ENCODE results near the gene ZSWIM6. TPM values are rescaled to one million over a fixed set of nuclear protein-coding genes. Genes with fewer than 3 reads are reported as not detected.

The ZSWIM6 gene
- total and polyA plus RNA-seq, 2 experiments from 2014 or later, result 3.9 to 6.0 TPM

GRCh38 chr5:61523997-61524396 is 191.9 kb downstream of the ZSWIM6 start:
- no peak overlapping the region for H3K4me3 Mint-ChIP-seq
- H3K9me3 Mint-ChIP-seq, result no peaks in the 10 kb centered on the region
- Histone ChIP-seq H3K4me3 (no peak overlapping the region), H3K4me2 (no peak overlapping the region), H3K36me3 (ENCODE audit: insufficient read depth) (no peaks in the 10 kb centered on the region), H3K4me1 (ENCODE audit: insufficient read depth) (no peaks in the 10 kb centered on the region; the same call in 1 of the 2 replicates), H3F3A (replicated peaks; ENCODE audit: low read depth) (no peaks in the 10 kb centered on the region), H3K27ac (ENCODE audit: low read depth) (no peak overlapping the region), H3K9me2 (ENCODE audit: insufficient read depth) (no peaks in the 10 kb centered on the region), H2AFZ (no peak overlapping the region), H3K27me3 (ENCODE audit: insufficient read depth) (no peaks in the 10 kb centered on the region), H3K79me2 (replicated peaks; ENCODE audit: insufficient read depth) (no peaks in the 10 kb centered on the region), H4K20me1 (replicated peaks; ENCODE audit: insufficient read depth) (no peaks in the 10 kb centered on the region; the same call in 1 of the 2 replicates)
- no peaks in the 10 kb centered on the region; the same call in 2 of the 3 replicates for H3K36me3 Mint-ChIP-seq (ENCODE audit: low read depth)
- DNase-seq (ENCODE audit: low spot score) (no peak), ATAC-seq (no peak)
- peaks cover 9% of the 10 kb centered on the region for H3K4me1 Mint-ChIP-seq
- H3K27me3 Mint-ChIP-seq (ENCODE audit: insufficient read depth, low read depth, poor library complexity), result no peaks in the 10 kb centered on the region
- H3K27ac Mint-ChIP-seq, result no peak overlapping the region
- TF ChIP-seq REST (IDR thresholded peaks at IDR 0.05; ENCODE audit: unreplicated experiment) (no peak), JUNB (IDR thresholded peaks at IDR 0.05; ENCODE audit: unreplicated experiment) (no peak), ZNF114 (CRISPR knock-in tag; IDR thresholded peaks at IDR 0.05) (no peak), STAT1 (IDR thresholded peaks at IDR 0.05; ENCODE audit: unreplicated experiment) (no peak), ZNF331 (CRISPR knock-in tag; IDR thresholded peaks at IDR 0.05; ENCODE audit: low read depth) (no peak), CREB1 (CRISPR knock-in tag; IDR thresholded peaks at IDR 0.05; ENCODE audit: low read depth) (no peak), POLR2AphosphoS5 (IDR thresholded peaks at IDR 0.05; ENCODE audit: low read depth) (no peak), EZH2phosphoT487 (IDR thresholded peaks at IDR 0.05; ENCODE audit: unreplicated experiment) (no peak), NANOG (IDR thresholded peaks at IDR 0.05; ENCODE audit: borderline replicate concordance) (no peak), EZH2 (IDR thresholded peaks at IDR 0.05; ENCODE audit: low read depth, unreplicated experiment) (no peak)
- TF ChIP-seq, protein P1, sequence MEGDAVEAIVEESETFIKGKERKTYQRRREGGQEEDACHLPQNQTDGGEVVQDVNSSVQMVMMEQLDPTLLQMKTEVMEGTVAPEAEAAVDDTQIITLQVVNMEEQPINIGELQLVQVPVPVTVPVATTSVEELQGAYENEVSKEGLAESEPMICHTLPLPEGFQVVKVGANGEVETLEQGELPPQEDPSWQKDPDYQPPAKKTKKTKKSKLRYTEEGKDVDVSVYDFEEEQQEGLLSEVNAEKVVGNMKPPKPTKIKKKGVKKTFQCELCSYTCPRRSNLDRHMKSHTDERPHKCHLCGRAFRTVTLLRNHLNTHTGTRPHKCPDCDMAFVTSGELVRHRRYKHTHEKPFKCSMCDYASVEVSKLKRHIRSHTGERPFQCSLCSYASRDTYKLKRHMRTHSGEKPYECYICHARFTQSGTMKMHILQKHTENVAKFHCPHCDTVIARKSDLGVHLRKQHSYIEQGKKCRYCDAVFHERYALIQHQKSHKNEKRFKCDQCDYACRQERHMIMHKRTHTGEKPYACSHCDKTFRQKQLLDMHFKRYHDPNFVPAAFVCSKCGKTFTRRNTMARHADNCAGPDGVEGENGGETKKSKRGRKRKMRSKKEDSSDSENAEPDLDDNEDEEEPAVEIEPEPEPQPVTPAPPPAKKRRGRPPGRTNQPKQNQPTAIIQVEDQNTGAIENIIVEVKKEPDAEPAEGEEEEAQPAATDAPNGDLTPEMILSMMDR (conservative IDR thresholded peaks at IDR 0.05; ENCODE audit: low read depth in 2 of 2), result no peak
- TF ChIP-seq, protein P2, sequence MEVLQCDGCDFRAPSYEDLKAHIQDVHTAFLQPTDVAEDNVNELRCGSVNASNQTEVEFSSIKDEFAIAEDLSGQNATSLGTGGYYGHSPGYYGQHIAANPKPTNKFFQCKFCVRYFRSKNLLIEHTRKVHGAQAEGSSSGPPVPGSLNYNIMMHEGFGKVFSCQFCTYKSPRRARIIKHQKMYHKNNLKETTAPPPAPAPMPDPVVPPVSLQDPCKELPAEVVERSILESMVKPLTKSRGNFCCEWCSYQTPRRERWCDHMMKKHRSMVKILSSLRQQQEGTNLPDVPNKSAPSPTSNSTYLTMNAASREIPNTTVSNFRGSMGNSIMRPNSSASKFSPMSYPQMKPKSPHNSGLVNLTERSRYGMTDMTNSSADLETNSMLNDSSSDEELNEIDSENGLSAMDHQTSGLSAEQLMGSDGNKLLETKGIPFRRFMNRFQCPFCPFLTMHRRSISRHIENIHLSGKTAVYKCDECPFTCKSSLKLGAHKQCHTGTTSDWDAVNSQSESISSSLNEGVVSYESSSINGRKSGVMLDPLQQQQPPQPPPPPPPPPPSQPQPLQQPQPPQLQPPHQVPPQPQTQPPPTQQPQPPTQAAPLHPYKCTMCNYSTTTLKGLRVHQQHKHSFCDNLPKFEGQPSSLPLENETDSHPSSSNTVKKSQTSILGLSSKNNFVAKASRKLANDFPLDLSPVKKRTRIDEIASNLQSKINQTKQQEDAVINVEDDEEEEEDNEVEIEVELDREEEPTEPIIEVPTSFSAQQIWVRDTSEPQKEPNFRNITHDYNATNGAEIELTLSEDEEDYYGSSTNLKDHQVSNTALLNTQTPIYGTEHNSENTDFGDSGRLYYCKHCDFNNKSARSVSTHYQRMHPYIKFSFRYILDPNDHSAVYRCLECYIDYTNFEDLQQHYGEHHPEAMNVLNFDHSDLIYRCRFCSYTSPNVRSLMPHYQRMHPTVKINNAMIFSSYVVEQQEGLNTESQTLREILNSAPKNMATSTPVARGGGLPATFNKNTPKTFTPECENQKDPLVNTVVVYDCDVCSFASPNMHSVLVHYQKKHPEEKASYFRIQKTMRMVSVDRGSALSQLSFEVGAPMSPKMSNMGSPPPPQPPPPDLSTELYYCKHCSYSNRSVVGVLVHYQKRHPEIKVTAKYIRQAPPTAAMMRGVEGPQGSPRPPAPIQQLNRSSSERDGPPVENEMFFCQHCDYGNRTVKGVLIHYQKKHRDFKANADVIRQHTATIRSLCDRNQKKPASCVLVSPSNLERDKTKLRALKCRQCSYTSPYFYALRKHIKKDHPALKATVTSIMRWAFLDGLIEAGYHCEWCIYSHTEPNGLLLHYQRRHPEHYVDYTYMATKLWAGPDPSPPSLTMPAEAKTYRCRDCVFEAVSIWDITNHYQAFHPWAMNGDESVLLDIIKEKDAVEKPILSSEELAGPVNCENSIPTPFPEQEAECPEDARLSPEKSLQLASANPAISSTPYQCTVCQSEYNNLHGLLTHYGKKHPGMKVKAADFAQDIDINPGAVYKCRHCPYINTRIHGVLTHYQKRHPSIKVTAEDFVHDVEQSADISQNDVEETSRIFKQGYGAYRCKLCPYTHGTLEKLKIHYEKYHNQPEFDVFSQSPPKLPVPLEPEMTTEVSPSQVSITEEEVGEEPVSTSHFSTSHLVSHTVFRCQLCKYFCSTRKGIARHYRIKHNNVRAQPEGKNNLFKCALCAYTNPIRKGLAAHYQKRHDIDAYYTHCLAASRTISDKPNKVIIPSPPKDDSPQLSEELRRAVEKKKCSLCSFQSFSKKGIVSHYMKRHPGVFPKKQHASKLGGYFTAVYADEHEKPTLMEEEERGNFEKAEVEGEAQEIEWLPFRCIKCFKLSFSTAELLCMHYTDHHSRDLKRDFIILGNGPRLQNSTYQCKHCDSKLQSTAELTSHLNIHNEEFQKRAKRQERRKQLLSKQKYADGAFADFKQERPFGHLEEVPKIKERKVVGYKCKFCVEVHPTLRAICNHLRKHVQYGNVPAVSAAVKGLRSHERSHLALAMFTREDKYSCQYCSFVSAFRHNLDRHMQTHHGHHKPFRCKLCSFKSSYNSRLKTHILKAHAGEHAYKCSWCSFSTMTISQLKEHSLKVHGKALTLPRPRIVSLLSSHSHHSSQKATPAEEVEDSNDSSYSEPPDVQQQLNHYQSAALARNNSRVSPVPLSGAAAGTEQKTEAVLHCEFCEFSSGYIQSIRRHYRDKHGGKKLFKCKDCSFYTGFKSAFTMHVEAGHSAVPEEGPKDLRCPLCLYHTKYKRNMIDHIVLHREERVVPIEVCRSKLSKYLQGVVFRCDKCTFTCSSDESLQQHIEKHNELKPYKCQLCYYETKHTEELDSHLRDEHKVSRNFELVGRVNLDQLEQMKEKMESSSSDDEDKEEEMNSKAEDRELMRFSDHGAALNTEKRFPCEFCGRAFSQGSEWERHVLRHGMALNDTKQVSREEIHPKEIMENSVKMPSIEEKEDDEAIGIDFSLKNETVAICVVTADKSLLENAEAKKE (CRISPR knock-in tag; IDR thresholded peaks at IDR 0.05), result no peak
- TF ChIP-seq, protein P3, sequence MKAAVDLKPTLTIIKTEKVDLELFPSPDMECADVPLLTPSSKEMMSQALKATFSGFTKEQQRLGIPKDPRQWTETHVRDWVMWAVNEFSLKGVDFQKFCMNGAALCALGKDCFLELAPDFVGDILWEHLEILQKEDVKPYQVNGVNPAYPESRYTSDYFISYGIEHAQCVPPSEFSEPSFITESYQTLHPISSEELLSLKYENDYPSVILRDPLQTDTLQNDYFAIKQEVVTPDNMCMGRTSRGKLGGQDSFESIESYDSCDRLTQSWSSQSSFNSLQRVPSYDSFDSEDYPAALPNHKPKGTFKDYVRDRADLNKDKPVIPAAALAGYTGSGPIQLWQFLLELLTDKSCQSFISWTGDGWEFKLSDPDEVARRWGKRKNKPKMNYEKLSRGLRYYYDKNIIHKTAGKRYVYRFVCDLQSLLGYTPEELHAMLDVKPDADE (IDR thresholded peaks at IDR 0.05), result no peak

Data from GM23338 (cell line).